CD4-positive, alpha-beta T cell (primary cell): ENCODE measurements around the gene PTX3. TPM values are rescaled to one million over a fixed set of nuclear protein-coding genes. Genes with fewer than 3 reads are reported as not detected.

Experiments
- ATAC-seq: fragments of 200-7000 bp; cut with Tn5 transposase; one replicate; pipeline ENCODE4 v1.10.0; 2022; ENCODE audit warnings: mild to moderate bottlenecking; ENCODE audit not compliant: poor library complexity
- CTCF ChIA-PET: fragments of 350-600 bp; sonication (Branson Sonifier 250); formaldehyde crosslinking; loops from one replicate; lab custom pipeline; 2021; ENCODE audit warnings: antibody characterized with exemption, inconsistent platforms; lab: Charles Lee
- POLR2A ChIA-PET: fragments of 350-600 bp; sonication (Branson Sonifier 250); formaldehyde crosslinking; loops from one replicate; lab custom pipeline; 2021; ENCODE audit warnings: antibody characterized with exemption, inconsistent platforms; lab: Charles Lee
- DNase-seq, 14 experiments: peaks; one replicate each; pipeline ENCODE4 v3.0.0-alpha.2; 2013 to 2020; ENCODE audit warnings: mixed read lengths in 2 of 14
- H3K27ac ChIP-seq, 2 donors: one replicate each; pipeline versions ENCODE4 v1.5.1 to v1.7.0; 2013; ENCODE audit warnings: low read length in 2 of 2, low read depth in 1 of 2, mild to moderate bottlenecking in 1 of 2
- H3K27me3 ChIP-seq, 2 experiments: 1 replicate in 1 of 2; 2 replicates in 1 of 2; pipeline versions ENCODE4 v1.6.1 to v1.7.0; 2013; ENCODE audit warnings: low read length in 2 of 2, control low read depth in 1 of 2, mild to moderate bottlenecking in 1 of 2, moderate library complexity in 1 of 2; ENCODE audit not compliant: insufficient read depth in 2 of 2, control insufficient read depth in 1 of 2
- H3K36me3 ChIP-seq: one replicate; pipeline ENCODE4 v1.6.1; 2013; ENCODE audit warnings: low read length, control low read depth; ENCODE audit not compliant: insufficient read depth
- H3K4me1 ChIP-seq: one replicate; pipeline ENCODE4 v1.6.1; 2013; ENCODE audit warnings: low read length, control low read depth; ENCODE audit not compliant: insufficient read depth
- H3K4me3 ChIP-seq: one replicate; pipeline ENCODE4 v1.5.1; 2013; ENCODE audit warnings: mild to moderate bottlenecking, low read length, moderate library complexity
- H3K9me3 ChIP-seq, 2 experiments: 1 replicate in 1 of 2; 2 replicates in 1 of 2; pipeline versions ENCODE4 v1.6.1 to v1.7.0; 2013; ENCODE audit warnings: low read length in 2 of 2, mild to moderate bottlenecking in 2 of 2, control low read depth in 1 of 2, moderate library complexity in 1 of 2; ENCODE audit not compliant: control insufficient read depth in 1 of 2, insufficient read depth in 1 of 2
- H3K27ac Mint-ChIP-seq: one replicate; pipeline ENCODE4 v1.8.0; 2020; ENCODE audit warnings: mixed read lengths
- H3K27me3 Mint-ChIP-seq: one replicate; pipeline ENCODE4 v1.8.0; 2021; ENCODE audit warnings: mixed read lengths
- H3K36me3 Mint-ChIP-seq: one replicate; pipeline ENCODE4 v1.8.0; 2021; ENCODE audit warnings: low read depth, mixed read lengths
- H3K4me1 Mint-ChIP-seq: one replicate; pipeline ENCODE4 v1.8.0; 2021; ENCODE audit warnings: low read depth, mixed read lengths
- H3K4me3 Mint-ChIP-seq: one replicate; pipeline ENCODE4 v1.8.0; 2020; ENCODE audit warnings: mild to moderate bottlenecking, mixed read lengths
- H3K9me3 Mint-ChIP-seq: one replicate; pipeline ENCODE4 v1.8.0; 2020; ENCODE audit warnings: mixed read lengths
- CTCF ChIP-seq: fragments of 200-600 bp; IDR thresholded peaks from one replicate; pipeline ENCODE4 v1.8.0; 2022; ENCODE audit warnings: antibody characterized with exemption, mild to moderate bottlenecking
- intact Hi-C, 2 experiments: fragments of 100-400 bp; cut with DNase I in 1 of 2; cut with micrococcal nuclease in 1 of 2; formaldehyde crosslinking; loops; one replicate each; pipeline versions ENCODE4 v1.15.1 to v1.9.0; 2023 to 2025; cut with DNase I, micrococcal nuclease
- total RNA-seq, 174 experiments: library from RNA in 2 of 174; stranded (reverse) in 2 of 174; gene quantifications; one replicate each; pipeline ENCODE4 v1.2.3 and lab custom pipeline; 2021 to 2026

PTX3 gene
- total RNA-seq, 2 experiments from 2014 or later: 0.16 to 0.34 TPM

DNA sequence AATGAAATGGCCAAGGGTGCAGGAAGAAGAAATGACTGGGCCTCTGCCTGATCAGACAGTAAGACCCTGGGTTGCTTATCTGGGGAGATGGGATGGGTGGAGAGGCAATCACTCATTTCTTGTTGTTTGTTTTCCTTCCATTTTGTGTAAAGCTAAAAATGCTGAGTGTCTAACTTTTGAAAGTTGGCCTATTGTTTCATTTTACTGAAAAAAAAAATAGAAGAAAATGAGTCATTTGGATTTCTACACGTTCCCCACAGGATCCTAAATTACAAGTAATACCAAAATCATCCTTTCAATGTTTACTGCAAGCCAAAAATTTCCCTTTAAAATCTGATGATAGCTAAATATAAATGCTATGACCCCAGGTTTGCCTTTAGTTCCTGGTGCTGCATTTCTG lies 30.6 kb downstream of the PTX3 start:
- Mint-ChIP-seq H3K27ac (no peak overlapping the region), H3K36me3 (no peaks in the 10 kb centered on the region), H3K9me3 (no peaks in the 10 kb centered on the region), H3K27me3 (no peaks in the 10 kb centered on the region), H3K4me1 (no peaks in the 10 kb centered on the region), H3K4me3 (no peak overlapping the region)
- TF ChIP-seq CTCF: no peak
- Histone ChIP-seq H3K9me3 (no peaks in the 10 kb centered on the region), H3K4me3 (no peak overlapping the region), H3K4me1 (no peaks in the 10 kb centered on the region), H3K36me3 (no peaks in the 10 kb centered on the region), H3K27ac (no peak overlapping the region), H3K27me3 (no peaks in the 10 kb centered on the region)
- ChIA-PET CTCF (no interaction called here), POLR2A (no interaction called here)
- ATAC-seq (no peak), DNase-seq (no peak)
- intact Hi-C loops: no loop called here

DNA sequence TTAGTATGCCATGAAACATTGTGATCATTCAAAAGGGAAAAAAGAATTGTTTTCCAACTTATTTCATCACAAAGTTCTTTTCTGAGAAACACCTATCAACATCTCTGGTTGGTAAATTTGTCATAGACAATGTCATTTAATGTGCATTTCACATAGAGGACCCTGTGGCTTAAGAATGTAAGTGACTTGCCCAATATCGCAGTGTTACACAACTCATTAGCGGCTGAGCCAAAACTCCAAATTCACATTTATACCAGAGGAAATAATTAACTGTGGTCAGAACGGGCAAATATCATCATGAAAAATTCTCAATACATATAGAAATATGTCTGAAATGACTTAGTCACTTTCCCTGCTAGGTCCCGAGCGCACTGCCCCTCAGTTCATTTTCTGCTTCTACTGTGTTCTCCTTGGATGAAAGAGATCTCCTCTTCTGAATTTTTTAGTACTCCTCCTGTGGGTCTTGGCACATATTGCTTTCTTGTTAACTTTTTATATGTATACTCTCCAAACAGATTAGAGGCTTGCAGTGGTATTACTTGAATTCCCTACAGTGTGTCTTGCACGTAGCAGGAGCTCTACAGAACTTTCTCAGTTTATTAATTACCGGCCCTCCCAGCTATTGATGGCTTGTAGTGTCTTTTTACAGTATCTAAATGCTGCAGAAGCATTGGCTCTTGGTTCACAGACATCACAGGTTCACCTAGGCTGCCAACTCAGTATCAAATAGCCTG lies 33.1 kb downstream of the PTX3 start:
- Histone ChIP-seq H3K9me3 (no peaks in the 10 kb centered on the region), H3K36me3 (no peaks in the 10 kb centered on the region), H3K27ac (no peak overlapping the region), H3K4me1 (no peaks in the 10 kb centered on the region), H3K4me3 (no peak overlapping the region), H3K27me3 (no peaks in the 10 kb centered on the region)
- CTCF ChIA-PET: no interaction called here
- no peaks in the 10 kb centered on the region for H3K27me3 Mint-ChIP-seq
- POLR2A ChIA-PET: no interaction called here
- ATAC-seq: no peak
- H3K27ac Mint-ChIP-seq: no peak overlapping the region
- no peak for TF ChIP-seq CTCF
- H3K4me1 Mint-ChIP-seq: no peaks in the 10 kb centered on the region
- H3K9me3 Mint-ChIP-seq: no peaks in the 10 kb centered on the region
- no peaks in the 10 kb centered on the region for H3K36me3 Mint-ChIP-seq
- peak in 2 of 14 experiments; percentile 9 to 19 for DNase-seq
- H3K4me3 Mint-ChIP-seq: no peak overlapping the region
- intact Hi-C loops: no loop called here

DNA sequence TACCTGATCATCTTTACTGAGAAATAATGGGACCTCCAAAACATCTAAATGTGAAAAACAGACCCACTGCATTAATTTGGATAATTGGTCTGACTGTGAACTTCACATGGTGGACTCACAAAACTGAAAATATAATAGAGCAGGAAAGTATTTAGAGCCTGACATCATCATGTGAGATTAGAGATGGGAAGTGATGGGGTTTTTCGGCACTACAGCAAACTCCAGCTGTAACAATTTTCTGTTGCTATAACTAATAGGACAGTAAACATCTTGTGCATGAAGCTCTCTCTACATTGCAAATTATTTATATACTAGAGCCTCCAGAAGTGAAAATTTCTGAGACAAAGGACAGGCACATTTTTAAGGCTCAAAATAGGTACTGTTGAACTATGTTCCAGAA lies 34.4 kb downstream of the PTX3 start:
- Histone ChIP-seq H3K27ac (no peak overlapping the region), H3K36me3 (no peaks in the 10 kb centered on the region), H3K4me3 (no peak overlapping the region), H3K4me1 (no peaks in the 10 kb centered on the region), H3K9me3 (no peaks in the 10 kb centered on the region), H3K27me3 (no peaks in the 10 kb centered on the region)
- ATAC-seq (no peak), DNase-seq (no peak)
- no peaks in the 10 kb centered on the region for H3K27me3 Mint-ChIP-seq
- no peak overlapping the region for H3K4me3 Mint-ChIP-seq
- H3K9me3 Mint-ChIP-seq: no peaks in the 10 kb centered on the region
- intact Hi-C loops: no loop called here
- TF ChIP-seq CTCF: no peak
- no peak overlapping the region for H3K27ac Mint-ChIP-seq
- POLR2A ChIA-PET: no interaction called here
- H3K36me3 Mint-ChIP-seq: no peaks in the 10 kb centered on the region
- H3K4me1 Mint-ChIP-seq: no peaks in the 10 kb centered on the region
- CTCF ChIA-PET: no interaction called here
